ENCODE measurements around the gene COL11A2. TPM values are rescaled to one million over a fixed set of nuclear protein-coding genes. Genes with fewer than 3 reads are reported as not detected.

The COL11A2 gene
- total RNA-seq, 1 experiment from 2014 or later = 3.7 TPM

- no peak for TF ChIP-seq MAX (CRISPR knock-in tag; IDR thresholded peaks at IDR 0.05)
- TF ChIP-seq JAZF1 (CRISPR knock-in tag; IDR thresholded peaks at IDR 0.05) = no peak
- no peak for TF ChIP-seq STAT6 (CRISPR knock-in tag; conservative IDR thresholded peaks at IDR 0.05; ENCODE audit: low read depth)
Measured at GRCh38 chr6:33189625-33190448, 2.4 kb downstream of the COL11A2 start (continued).

- peaks cover 37% of the 10 kb centered on the region for H3K27me3 Mint-ChIP-seq (ENCODE audit: low read depth)
- ATAC-seq (no peak), DNase-seq (ENCODE audit: low spot score) (no peak)
- CTCF ChIA-PET = interaction anchor here (0.9 to 2.0 kb wide), 4 partner anchors 17 to 63 kb away, joined by 3 to 7 read pairs (median 5); no protein-coding TSS in a partner anchor
- POLR2A ChIA-PET = no interaction called here
- H3K4me1 Mint-ChIP-seq = peaks cover 15% of the 10 kb centered on the region
- H3K4me3 Mint-ChIP-seq = no peak overlapping the region
- no peaks in the 10 kb centered on the region for H3K9me3 Mint-ChIP-seq
- no peaks in the 10 kb centered on the region for H3K36me3 Mint-ChIP-seq
- no peak overlapping the region for H3K27ac Mint-ChIP-seq
- TF ChIP-seq PRDM15 (CRISPR knock-in tag; IDR thresholded peaks at IDR 0.05) (no peak), CREB1 (CRISPR knock-in tag; IDR thresholded peaks at IDR 0.05) (no peak), ELF4 (CRISPR knock-in tag; IDR thresholded peaks at IDR 0.05; ENCODE audit: low read depth) (no peak), E2F1 (CRISPR knock-in tag; IDR thresholded peaks at IDR 0.05) (no peak)
Measured at GRCh38 chr6:33189164-33189563, 3.1 kb downstream of the COL11A2 start.

GRCh38 chr6:33187809-33188208, 4.5 kb downstream of the COL11A2 start:
- CTCF ChIA-PET = no interaction called here
- Mint-ChIP-seq H3K4me3 (no peak overlapping the region), H3K9me3 (peaks cover 10% of the 10 kb centered on the region), H3K27me3 (ENCODE audit: low read depth) (peaks cover 36% of the 10 kb centered on the region), H3K4me1 (peaks cover 18% of the 10 kb centered on the region), H3K27ac (no peak overlapping the region), H3K36me3 (no peaks in the 10 kb centered on the region)
- POLR2A ChIA-PET = no interaction called here
- no peak for ATAC-seq
- no peak for DNase-seq (ENCODE audit: low spot score)
- no peak for TF ChIP-seq ZNF425 (CRISPR knock-in tag; conservative IDR thresholded peaks at IDR 0.05)
- no peak for TF ChIP-seq PREB (CRISPR knock-in tag; IDR thresholded peaks at IDR 0.05; ENCODE audit: borderline replicate concordance)
- TF ChIP-seq ZBTB43 (CRISPR knock-in tag; IDR thresholded peaks at IDR 0.05) = no peak
- TF ChIP-seq JUN (CRISPR knock-in tag; IDR thresholded peaks at IDR 0.05) = no peak
- TF ChIP-seq AR (CRISPR knock-in tag; IDR thresholded peaks at IDR 0.05) = no peak
- TF ChIP-seq CREB1 (CRISPR knock-in tag; IDR thresholded peaks at IDR 0.05) = no peak
- TF ChIP-seq ETV6 (CRISPR knock-in tag; IDR thresholded peaks at IDR 0.05) = no peak
- TF ChIP-seq NFATC4 (CRISPR knock-in tag; IDR thresholded peaks at IDR 0.05) = no peak
